Measurements from ENCODE around the gene LALBA.
"Not testable (repeated sequence)": the region's sequence is repeated elsewhere in the genome, so short reads cannot be mapped to it uniquely, and the experiment has no call there.

The LALBA gene

DNA sequence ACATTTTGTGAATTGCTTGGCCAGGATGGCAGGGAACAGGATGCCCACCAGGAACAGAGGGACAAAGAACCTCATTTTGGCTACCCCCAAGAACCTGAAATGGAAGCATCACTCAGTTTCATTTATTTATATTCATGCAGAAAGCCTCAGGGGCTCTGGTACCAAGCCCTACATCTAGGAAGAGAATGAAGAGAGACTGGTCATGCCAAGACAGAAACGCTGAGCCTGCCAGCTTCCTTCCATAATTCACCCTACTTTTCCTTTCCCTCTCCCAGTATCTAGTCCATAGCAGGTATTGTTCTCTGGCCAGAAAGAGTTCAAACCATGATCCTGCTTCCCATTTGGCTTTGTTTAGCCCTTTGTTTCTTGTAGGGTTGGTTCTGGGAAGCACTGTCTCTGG, at the start of gene LALBA:
Gene LALBA (minus strand): TSS at position 101 of the 400 bp plus-strand sequence. CDS start 26 bp downstream, at position 75.
- DNase-seq, result no peak

DNA sequence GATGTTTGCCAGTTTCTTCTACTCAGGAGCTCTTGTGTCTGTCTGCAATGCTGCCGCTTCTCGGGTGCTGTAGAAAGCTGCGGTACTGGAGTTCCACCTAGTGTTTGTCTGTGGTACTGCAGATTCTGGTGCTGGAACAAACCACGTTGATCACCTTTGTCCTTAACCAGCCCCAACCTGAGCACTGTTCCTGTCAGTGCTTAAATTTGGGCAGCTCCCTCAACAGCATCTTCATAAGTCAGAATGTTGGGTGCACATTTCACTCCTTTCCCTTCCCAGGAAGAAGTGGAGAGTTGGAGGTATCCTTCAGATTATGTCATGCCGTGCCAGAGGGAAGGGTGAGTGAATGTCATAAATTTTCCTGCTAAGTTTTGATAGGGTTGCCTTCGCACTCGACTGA, 48.7 kb upstream of the LALBA start:
- peak; percentile 73 for DNase-seq

DNA sequence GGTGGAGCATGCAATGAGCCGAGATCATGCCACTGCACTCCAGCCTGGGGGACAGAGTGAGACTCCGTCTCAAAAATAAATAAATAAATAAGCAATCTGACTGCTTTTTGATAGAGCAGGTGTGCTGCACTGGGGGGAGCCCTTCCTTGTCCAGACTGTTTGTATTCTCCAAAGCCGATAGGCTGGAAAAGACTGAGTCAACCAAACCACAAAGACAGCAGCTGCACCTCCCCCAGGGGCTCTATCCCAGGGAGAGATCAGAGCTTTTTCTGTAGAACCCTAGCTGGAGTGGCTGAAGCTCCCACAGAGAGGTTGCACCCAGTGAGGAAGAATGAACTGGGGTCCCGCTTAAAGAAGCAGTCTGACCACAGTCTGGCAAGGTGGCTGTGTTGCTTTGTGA, 45.8 kb upstream of the LALBA start:
- DNase-seq, result no peak

GRCh38 chr12:48613321-48613720, 43.5 kb upstream of the LALBA start:
- DNase-seq, result no peak

DNA sequence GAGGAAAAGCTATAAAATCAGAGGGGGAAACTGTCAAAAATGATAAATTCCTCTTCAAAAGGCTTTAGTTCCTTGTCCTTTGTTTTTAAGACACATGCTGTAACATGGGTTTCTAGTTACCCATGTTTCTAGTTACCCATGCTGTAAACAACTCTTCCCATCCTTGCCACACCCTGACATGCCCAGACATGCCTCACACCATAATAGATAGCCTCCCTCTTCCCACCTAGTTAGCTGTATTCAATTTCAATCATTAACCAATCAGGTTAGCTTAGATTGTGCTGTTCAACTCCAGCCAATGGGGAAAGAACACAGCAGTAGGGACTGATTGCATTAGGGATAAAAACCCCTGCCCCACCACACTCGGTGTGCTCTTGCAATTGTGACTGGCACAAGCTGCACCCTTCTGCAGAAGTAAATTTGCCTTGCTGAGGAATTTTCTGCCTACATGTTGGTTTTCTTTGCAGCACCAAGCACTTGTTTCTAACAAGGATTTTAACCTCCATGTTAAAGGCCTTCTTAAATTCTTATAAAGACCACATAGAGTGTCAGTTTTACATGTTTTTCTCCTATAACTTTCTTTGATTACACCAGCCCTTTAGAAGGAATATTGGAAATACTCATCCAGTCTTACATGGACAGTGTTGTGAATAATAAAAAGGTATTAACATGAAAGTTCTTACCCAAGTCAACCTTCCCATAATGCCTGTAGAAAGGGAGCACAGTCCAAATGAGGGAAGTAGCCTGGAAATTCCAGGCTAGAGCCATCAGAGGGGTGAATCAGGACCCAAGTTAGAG, 32.5 kb upstream of the LALBA start:
- no peak for DNase-seq

DNA sequence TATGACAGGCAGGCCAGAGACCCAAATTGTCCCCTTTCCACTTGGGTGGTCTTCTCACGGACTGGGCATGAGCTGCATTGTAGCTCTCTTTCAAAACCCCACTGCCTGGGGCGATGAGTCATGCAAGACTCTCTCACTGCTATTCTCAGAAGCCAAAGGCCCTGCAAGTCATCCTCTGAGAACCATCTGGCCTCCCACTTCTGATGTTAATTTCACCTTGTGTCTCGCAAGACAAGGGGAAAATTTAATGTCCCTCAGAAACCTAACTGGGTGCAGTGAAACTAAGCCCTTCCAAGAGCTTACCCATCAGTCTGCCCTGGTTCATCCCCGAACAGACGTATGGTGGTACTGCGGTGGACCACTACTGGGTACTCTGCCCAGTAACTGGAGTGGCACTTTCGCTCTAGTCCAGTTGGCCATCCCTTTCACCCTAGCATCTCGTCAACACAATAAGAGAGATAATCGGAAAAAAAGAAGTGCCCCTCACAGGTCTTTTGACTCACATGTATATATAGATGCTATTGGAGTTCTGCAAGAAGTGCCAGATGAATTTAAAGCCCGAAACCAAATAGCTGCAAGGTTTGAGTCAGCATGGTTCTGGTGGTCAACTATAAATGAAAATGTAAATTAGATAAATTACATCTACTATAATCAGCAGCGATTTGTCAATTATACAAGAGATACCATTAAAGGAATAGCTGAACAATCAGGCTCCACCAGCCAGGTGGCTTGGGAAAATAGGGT, 31.3 kb upstream of the LALBA start:
- DNase-seq, result no peak

DNA sequence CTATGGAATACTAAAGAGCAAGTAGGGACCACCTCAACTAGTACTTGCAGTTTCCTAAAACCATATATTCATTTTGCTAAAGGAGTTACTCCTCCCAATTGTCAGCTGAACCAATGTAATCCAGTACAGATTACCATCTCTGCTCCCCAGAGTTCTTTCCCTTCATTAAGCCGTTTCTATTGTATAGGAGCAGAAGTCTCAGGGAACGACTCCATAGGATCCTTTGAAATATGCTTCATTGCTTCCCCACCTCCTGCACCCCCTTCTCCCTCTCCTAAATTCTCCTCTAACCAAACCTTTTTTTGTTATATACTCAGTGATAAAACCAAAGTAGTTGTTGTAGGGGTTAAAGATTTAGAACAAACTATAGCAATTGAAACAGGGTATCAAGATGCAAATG, 30.7 kb upstream of the LALBA start:
- DNase-seq, result no peak

- DNase-seq, result no peak
These were observed 22.8 kb upstream of the LALBA start for GRCh38 chr12:48592591-48593086.

DNA sequence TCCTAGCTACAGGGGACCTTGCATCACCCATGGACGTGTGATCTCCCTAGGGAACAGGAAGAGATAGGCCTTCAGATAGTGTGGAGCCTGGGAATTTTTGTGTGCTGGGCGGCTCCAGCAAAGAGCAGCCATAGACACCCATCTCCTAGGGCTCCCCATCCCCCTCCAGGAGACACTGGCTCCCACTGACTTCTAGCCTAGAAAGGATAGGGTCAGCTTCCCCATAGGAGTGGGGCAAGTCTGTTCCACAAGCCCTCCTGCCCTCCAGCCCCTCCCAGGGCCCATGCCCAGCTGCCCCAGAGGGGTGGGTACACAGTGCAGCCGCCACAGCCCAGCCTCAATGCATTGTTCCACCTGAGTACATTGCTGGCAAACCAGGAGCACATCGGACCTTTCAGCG, 16.5 kb upstream of the LALBA start:
- no peak for DNase-seq

- no peak for DNase-seq
These were observed 13.9 kb upstream of the LALBA start for GRCh38 chr12:48583728-48584127.

DNA sequence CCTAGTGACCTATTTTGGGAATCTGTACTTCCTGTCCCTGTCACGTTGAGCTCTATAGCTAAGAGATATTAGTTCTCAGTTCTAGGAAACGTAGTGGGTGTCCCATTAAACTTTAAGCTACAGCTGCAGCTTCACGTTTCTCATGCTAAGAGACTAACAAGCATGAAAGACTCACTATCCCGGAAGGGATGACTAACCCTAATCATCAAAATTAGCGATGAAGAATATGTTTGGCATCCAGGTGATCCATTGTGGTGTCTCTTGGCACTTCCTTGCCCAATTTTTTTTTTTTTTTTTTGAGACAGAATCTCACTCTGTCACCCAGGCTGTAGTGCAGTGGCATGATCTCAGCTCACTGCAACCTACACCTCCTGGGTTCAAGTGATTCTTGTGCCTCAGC, 11.0 kb upstream of the LALBA start:
- no peak for DNase-seq

- DNase-seq, result no peak
These were observed 2.5 kb upstream of the LALBA start for GRCh38 chr12:48572326-48572725.

DNA sequence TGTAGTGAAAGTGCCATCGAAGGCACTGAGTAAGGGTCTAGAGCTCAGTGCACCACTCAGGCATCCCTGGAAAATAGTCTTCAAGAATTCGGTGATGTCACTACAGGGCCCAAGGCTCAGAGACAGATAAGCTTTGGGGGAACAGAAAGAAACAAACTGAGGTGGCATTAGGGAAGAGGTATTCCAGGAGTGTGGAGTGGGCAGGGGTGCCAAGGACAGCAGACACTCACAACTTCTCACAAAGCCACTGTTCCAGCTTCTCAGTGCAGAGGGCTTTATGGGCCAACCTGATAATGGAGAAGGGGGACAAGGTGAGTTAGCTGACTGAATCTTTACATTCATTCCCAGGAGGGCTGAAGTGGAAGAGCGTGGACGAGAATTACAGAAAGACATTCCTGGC, 2.1 kb downstream of the LALBA start:
- no peak for DNase-seq

- no peak for DNase-seq
These were observed 11.9 kb downstream of the LALBA start for GRCh38 chr12:48557919-48558318.

DNA sequence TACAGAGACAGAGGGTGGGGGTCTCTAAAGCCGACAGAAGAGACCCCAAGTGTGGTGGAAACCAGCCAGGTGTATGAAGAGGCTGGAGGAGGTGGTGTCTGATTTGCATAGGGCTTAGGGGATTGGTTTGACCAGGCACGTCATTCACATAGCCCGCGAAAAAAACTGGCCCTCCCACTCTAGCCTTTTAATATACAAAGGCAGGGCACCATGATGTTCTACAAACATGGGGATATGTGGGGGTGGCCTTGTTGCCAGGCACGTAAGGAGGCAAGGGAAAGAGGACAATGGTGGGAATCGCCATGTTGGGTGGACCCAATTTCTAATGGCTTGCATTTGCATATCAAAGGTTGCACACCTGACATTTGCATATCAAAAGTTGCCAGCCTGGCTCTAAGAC, 13.2 kb downstream of the LALBA start:
- no peak for DNase-seq

DNA sequence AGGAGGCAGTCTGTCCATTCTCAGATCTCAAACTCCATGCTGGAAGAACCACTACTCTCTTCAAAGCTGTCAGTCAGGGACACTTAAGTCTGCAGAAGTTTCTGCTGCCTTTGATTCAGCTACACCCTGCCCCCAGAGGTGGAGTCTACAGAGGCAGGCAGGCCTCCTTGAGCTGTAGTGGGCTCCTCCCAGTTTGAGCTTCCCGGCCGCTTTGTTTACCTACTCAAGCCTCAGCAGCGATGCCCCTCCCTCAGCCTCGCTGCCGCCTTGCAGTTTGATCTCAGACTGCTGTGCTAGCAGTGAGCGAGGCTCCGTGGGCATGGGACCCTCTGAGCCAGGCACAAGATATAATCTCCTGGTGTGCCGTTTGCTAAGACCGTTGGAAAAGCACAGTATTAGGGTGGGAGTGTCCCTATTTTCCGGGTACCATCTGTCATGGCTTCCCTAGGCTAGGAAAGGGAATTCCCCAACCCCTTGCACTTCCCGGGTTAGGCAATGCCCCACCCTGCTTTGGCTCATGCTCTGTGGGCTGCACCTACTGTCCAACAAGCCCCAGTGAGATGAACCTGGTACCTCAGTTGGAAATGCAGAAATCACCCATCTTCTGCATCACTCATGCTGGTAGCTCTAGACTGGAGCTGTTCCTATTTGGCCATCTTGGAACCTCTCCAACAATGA, 16.0 kb downstream of the LALBA start:
- peak; percentile 3 for DNase-seq

- DNase-seq, result not testable (repeated sequence)
These were observed 18.2 kb downstream of the LALBA start for GRCh38 chr12:48551636-48552035.

GRCh38 chr12:48547012-48547411, 22.8 kb downstream of the LALBA start:
- not testable (repeated sequence) for DNase-seq

DNA sequence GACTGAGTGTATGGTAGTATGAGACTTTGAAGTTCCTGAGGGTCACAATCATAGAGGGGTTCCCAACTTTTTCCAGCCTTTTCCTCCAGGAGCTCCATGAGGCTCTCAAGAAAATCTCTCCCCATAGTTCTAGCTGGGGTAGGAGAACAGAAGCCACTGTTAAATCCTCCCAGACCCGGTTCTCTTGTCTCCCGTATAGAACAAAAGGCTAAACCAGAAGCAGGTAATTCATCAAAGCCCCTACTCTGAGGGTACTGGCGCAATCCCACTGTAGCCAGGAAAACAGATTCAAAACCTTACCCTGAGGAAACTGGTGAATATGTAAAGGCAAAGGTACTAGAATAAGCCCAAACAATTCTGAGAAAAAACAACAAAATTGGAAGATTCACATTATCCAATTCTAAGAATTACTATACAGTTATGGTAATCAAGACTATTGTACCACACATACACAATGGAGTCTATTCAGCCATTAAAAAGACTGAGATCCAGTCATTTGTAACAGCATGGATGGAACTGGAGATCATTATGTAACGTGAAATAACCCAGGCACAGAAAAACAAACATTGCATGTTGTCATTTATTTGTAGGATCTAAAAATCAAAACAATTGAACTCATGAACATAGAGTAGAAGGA, 23.9 kb downstream of the LALBA start:
- DNase-seq, result no peak

GRCh38 chr12:48542300-48542928, 27.4 kb downstream of the LALBA start:
- DNase-seq, result peak; percentile 39

DNA sequence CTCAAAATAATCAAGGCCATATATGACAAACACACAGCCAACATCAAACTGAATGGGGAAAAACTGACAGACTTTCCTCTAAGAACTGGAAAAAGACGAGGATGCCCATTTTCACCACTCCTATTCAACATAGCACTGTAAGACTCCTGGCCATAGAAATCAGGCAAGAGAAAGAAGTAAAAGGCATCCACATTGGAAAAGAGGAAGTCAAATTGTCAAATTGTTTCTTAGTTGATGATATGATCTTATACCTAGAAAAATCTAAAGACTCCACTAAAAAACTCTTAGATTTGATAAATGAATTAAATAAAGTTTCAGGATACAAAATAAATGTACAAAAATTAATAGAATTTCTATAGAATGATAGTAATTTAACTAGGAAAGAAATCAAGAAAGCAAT, 33.2 kb downstream of the LALBA start:
- DNase-seq, result no peak

- no peak for DNase-seq
These were observed 37.2 kb downstream of the LALBA start for GRCh38 chr12:48532601-48533000.

Measured in CD4-positive, alpha-beta T cell treated with Interleukin-6 for 4 hours (primary cell).